DLD1 (cell line): ENCODE measurements around the gene ATP13A5.

Source experiments
- in situ Hi-C: cut with HindIII; loops from 2 replicates; pipeline ENCODE4 v1.10.0; 2017; ENCODE audit warnings: low sequenced_read_pairs

ATP13A5 gene

DNA sequence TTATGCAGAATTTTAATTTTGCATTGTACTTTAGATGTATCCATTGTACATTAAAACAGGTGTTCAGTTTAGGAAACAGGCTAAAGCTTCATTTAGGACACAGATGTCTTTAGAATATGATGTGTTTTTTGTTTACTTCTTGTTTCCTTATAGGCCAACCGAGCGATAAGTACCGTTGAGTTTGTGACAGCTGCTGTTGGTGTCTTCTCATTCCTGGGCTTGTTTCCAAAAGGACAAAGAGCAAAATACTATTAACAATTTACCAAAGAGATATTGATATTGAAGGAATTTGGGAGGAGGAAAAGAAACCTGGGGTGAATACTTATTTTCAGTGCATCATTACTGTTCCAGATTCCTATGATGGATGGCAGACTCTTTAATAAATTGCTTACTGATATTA is 108.1 kb downstream of the ATP13A5 start:
- in situ Hi-C loops, result no loop called here

DNA sequence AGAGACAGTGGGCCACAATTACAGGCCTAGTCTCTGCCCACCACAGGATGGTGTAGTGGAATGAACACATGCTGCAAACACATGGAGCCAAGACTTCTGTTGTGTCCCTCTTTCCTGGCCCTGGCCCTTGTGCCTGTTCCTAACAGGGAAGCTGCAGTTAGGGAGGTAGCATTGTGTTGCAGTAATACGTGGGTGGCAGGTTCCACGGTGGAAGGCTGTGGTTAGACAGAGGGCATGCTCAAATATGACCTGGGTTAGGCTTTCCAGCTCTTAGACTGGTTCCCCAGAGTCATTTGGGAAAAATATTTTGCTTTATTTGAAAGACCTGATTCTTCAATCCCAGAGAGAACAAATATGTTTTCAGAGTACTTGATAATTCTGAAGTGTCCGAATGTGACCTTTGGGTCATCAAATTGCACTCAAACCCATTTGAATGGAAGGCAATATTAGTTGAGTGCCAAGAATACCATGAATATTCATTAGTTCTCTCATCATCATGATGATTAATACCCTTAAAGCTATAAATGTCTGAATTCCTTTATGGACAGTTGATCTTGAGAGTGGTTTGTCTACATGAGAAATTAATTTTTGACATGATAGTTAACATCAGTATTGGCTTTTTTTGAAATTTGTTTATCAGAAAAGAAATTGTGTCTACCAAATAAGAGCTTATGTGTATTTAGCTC is 109.1 kb downstream of the ATP13A5 start:
- in situ Hi-C loops, result no loop called here

DNA sequence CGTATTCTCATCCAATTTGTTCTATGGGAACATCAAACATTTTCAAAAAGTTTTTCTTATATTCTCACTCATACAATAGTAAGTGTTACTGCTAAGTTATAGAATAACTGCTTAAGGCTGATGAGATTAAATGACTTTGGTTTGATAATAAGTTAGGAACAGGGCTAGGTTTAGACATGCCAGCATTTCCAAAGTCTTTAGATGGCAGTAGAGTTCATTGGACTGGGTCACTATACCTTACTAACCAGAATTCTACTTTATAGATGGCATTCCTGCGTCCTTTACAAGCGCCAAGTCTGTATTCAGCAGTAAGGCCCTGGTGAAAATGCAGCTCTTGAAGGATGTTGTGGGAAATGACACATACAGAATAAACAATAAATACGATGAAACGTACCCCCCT is 115.8 kb downstream of the ATP13A5 start:
- in situ Hi-C loops, result no loop called here

DNA sequence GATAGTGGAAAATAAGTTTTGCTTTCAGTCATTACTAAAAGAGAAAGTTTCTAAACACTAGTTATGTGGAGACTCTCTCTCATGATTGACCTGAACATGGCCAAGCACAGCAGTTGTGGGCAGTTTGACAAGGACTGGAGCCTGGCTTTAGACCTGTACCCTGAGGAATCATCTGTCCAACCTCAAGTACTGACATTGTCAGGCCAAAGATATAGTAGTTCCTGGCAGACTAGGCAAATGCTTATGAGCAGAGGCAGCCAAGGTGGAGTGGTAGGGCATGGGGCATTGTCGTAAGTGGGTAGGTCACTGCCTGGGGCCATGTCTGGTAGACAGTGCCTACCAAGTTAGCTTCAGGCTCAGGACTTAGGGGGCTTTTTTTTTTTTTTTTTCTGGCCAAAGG is 116.6 kb downstream of the ATP13A5 start:
- in situ Hi-C loops, result no loop called here

DNA sequence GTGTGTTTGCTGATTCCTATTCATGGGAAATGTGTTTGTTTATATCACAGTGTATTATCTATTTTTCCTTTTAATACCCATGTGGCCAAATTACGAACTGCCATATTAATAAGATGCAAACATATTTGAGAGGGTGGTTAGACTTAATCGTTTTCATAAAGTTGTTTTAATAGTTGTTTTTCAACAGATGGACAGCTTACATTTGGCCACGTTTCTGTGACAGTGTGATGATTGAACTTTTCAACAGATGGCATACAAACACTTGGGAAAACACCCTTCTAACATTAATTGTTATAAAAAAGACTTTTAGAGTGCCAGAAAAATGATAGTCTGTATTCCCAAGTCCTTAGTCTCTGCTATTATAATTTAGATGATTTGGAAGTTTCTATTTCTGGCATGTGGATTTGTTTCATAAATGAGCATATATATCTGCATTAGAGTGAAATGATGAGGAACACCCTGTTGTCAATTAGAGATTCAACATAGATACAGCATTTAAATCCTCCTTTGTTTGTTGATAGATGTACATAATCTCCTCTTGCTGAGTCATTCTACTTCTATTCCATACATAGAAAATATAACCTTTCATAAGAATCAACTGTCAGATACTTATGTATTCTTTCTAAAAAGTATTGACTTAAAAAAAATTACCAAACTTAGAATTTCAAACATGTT is 124.4 kb downstream of the ATP13A5 start:
- in situ Hi-C loops, result no loop called here

DNA sequence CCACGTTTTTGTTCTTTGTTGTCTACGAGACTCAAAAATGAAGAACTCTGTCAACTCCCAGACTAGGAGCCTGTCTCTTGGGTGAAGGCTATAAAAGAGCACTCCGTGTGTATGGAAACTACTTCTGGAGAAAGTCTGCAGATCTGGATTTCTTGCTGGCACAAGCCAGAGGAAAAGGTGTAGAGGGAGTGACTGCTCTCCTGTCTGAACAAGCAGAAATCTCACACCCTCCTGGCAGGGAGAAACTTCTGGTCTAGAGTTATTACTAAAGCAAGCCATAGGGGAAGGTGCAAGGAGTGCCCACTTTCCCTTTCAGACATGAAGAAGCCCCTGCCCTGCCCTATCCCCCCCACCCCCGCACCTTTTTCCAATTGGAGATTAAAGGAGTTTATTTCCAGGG is 128.1 kb downstream of the ATP13A5 start:
- in situ Hi-C loops, result no loop called here

DNA sequence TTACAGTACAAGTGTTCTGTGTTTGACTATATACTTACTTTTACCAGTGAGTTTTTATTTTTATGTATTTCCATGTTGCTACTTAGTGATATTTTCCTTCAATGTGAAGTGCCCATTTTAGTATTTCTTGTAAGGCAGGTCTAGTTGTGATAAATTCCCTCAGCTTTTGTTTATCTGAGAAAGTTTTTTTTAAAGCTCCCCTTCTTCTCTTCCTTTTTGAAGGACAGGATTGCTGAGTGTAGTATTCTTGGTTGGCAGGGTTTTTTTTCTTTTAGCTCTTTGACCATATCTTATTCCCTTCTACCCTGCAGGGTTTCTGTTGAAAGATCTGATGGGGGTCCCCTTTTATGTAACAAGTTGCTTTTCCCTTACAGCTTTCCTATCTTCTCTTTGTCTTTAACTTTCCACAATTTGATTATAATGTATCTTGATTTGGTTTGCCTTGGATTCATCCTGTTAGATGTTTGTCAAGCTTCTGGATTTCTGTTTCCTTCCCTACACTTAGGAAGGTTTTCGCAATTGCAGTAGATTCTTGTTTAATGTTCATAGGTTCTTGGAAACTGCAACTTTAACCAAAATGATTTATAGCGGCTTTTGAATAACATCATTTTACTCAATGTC is 129.6 kb downstream of the ATP13A5 start:
- in situ Hi-C loops, result no loop called here

DNA sequence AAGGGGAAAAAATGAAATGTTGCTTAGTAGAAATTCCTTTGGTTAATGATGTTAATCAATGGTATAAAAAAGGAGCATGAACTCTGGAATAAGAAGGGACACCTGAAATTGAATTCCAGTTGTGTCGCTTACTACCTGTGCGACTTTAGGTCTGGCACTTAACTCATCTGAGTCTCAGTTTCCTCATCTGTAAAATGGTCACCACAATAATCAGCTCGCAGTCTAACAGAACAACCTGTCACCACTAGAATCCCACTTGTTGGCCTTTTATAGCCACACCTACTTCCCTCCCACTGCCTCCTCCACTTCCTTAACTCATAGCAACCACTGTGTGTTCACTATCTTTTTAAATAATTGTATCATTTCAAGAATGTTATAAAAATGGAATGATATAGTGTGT is 135.0 kb downstream of the ATP13A5 start:
- in situ Hi-C loops, result no loop called here

DNA sequence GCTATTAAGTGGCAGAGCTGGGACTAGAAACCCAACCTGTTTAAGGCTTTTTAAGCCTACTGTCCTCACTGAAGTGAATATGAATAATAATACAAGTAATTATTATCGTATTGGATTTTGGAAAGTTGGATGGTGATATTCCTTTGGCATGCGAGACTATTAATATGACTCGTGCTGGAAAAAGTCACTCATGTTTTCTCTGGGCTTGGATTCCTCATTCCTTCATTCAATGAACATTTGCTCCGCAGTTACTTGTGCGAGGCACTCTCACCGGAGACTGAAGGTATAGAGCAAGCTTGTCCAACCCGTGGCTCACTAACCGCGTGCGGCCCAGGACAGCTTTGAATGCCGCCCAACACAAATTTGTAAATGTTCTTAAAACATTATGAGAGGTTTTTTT is 136.8 kb downstream of the ATP13A5 start:
- in situ Hi-C loops, result no loop called here

DNA sequence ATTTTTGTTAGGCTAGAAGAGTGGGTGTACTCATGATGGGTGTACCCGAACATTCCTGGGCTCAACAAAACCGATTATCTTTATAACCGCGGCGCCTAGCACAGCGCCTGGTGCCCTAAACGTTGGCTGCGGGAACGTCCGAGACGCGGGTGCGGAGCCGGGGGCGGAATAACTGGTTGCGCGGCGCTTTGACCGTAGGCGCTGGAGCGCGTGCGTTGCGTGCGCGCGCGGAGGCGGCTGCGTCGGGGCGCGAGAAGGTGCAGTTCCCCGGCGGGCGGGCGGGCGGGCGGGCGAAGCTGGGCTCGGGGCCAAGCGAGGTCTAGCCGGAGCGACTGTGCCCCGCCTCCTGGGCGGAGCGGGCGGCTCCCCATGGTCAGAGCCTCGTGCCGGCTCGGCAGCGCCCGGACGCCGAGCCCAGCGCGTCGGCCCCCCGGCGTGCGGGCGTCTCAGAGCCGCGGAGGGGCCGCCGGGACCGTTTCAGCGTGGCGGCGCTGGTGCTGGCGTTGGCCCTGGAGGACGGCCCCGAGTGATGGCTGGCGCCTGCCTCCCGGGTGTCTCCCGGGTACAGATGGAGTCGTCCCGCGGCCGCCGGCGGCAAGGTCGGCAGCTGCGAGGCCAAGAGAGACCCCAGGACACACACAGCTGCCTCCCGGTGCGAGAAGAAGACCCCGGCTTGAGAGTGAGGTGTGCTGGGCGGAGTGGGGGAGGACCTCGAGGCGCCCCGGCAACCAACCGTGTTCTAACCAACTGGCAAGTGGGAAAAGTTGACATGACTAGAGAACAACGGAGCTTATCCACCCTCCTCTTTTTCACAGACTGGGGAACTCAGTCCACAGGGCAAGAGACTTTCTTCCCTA is 137.5 kb downstream of the ATP13A5 start, which contains the start of gene PLAAT1:
TSS of gene PLAAT1 (plus strand) at position 373 of the 857 bp plus-strand sequence. CDS start 14,429 bp downstream, outside the sequence.
- in situ Hi-C loops, result no loop called here

DNA sequence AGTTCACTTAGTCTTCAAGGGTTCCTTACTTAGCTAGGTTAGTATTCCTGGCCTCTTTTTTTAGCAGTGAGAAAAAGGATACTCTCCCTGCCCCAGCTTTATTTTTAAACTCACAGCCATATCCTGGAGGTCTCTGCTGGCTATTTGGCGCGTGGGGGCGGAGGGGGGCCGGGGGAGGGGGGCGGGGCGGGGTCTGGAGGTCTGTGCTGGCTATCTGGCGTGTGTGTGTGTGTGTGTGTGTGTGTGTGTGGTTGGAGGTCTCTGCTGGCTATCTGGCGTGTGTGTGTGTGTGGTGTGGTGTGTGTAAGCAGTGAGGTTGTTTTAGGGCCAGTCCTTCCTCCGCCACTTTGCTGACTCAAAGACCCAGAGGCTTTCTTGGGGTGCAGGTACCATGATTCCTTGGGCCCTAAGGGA is 138.1 kb downstream of the ATP13A5 start:
- in situ Hi-C loops, result no loop called here

DNA sequence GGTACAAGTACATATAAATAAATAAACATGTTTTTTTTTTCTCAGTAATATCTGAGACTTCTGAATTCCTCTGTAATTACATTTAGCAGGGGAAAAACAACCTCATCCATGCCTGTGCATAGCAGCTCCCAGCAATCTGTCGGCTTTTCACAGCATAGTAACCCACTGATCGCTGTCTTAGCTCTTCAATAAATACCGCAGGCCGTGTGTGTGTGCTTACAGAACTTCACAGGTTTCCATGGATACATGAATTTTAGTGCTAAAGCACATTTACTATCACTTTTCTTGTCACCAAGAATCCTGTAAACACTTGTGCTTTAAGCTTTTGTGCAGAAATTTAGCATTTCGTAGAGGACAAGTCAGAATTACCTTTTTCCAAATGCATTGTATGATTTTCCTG is 141.5 kb downstream of the ATP13A5 start:
- in situ Hi-C loops, result no loop called here

DNA sequence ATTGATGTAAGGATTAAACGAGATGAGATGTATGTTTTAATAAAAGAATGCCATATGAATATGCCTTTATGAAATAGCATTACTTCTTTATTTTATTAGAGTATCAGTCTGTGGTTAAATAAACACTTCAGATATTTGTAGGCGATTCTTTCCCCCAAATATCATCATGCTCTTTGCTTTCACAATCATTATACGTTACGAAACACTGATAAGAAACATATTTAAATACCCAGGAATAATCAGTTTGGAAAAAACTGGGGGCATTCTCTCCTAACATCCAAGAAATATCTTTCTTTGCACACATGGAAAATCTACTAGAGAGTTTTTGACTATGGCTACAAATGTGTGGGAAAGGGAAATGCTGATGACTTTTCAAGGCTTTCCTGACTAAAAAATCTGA is 142.0 kb downstream of the ATP13A5 start:
- in situ Hi-C loops, result no loop called here

DNA sequence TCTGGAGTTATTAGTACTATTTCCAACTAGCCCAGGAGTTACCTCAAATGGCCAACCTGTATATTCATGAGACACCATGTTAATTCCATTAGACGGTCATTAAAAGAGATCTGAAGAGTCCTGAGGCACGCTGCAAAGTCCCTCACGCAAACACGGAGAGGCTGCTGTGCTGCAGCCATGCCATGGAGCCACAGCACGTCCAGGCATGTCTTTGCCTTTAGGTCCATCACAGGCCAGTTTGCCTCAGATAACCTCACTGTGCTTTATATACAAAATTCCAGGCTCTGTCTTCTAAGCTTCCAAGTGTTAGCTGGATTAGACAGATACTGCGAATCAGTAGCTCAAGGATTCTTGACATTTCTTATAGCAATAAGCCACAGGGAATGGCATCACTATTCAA is 147.4 kb downstream of the ATP13A5 start:
- in situ Hi-C loops, result no loop called here

DNA sequence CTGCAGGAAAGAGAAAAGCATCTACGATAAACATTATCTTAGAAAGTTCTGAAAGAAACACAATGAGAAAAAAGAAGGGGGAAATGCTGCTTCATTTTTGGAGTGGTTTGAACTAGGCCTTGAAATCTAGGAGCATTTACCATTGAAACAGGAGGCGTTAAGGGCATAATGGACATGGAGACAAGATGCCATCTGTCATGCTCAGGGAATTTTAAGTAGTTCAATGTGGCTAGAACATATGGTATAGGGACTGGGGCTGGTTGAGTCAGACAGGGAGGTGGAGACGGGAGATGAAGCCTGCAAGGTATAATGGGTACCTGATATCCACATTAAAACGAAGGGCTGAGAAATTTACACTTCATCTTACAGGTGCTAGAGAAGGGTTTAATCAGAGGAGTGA is 147.9 kb downstream of the ATP13A5 start:
- in situ Hi-C loops, result no loop called here

DNA sequence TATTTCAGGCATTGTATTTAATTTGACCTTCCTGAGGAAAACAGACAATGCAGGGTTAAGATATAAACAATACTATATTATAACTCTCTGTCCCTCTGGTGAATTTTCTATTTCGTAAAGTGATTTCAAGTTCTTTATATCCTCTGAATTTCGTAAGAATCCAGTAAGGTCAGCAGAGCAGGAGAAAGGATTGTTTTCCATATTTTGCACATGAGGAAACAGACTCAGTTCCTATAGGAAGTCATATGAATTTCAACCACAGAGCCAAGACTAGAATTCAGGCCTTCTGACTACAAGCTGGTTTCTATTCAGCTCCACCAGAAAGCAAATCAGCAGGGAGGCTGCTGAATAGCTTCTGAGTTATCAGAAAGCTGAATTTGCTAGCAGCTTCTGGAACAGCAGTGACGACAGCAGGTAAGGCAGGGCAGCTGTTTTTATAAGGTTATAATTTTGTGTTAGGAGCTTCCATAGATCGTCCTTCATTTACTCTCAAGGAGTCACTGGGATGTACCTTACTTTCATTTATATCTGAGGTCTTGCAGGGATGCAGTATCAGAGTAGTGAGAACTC is 148.6 kb downstream of the ATP13A5 start:
- in situ Hi-C loops, result no loop called here

DNA sequence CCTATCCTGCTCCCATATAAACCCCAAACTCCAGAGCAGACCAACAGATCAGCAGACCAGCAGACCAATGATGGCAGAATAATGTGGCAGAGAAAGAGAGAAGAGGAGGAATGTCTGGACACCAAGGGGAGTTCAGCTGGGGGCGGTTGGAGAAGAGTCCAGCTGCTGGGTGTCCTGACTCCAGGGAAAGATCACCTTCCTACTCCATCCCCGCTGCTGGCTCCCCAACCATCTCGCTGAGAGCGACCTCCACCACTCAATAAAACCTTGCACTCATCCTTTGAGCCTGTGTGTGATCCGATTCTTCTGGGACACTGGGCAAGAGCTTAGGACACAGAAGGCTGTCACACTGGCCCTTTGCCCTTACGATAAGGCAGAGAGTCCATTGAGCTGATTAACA is 150.3 kb downstream of the ATP13A5 start:
- in situ Hi-C loops, result no loop called here

DNA sequence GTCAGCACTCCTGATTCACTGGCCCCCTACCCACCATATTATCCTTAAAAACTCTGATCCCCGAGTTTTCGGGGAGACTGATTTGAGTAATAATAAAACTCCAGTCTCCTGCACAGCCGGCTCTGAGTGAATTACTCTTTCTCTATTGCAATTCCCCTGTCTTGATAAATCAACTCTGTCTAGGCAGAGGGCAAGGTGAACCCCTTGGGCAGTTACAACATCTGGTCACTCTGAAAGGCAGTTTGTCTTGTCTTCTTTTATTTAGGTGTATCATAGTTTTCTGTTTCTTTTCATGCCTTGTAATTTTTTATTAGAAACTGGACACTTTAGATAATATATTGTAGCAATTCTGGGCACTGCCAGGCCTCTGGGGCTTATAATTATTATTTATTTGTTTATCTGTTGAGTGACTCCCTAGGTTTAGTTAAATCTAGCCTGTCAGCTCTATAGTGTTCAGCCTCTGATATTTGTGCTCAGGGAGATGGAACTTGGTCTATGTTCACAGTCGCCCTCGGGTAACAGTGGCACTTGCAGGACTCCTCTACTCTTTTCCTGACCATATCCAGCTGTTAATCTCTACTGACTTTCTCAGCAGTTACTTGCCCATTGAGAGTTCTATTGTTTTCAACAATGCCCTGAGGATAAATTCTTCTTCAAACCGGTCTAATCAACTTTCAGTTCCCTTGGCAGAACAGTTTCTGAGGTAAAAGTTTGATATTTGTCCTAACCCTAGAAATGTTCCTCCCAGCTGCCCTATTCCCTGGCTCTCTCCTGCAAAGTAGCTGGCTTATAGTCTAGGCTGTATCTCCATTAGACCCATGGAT is 153.0 kb downstream of the ATP13A5 start:
- in situ Hi-C loops, result no loop called here
